Measurements from ENCODE around the gene APC2.

APC2 gene

GRCh38 chr19:1445185-1445931 lies 4.6 kb upstream of the APC2 start:
- in situ Hi-C loops (cut with HindIII; ENCODE audit: low sequenced_read_pairs), result no loop called here

GRCh38 chr19:1445932-1446712 lies 3.8 kb upstream of the APC2 start:
- in situ Hi-C loops (cut with HindIII; ENCODE audit: low sequenced_read_pairs), result no loop called here

- in situ Hi-C loops (cut with HindIII; ENCODE audit: low sequenced_read_pairs), result no loop called here
Observed at GRCh38 chr19:1446713-1447481, 3.0 kb upstream of the APC2 start.

GRCh38 chr19:1447504-1447903 lies 2.4 kb upstream of the APC2 start:
- in situ Hi-C loops (cut with HindIII; ENCODE audit: low sequenced_read_pairs), result no loop called here

GRCh38 chr19:1447944-1448343 lies 2.0 kb upstream of the APC2 start:
- in situ Hi-C loops (cut with HindIII; ENCODE audit: low sequenced_read_pairs), result no loop called here

- in situ Hi-C loops (cut with HindIII; ENCODE audit: low sequenced_read_pairs), result no loop called here
Observed at GRCh38 chr19:1450735-1451731, 1.1 kb downstream of the APC2 start.

- in situ Hi-C loops (cut with HindIII; ENCODE audit: low sequenced_read_pairs), result no loop called here
Observed at GRCh38 chr19:1451916-1452801, 2.2 kb downstream of the APC2 start.

- in situ Hi-C loops (cut with HindIII; ENCODE audit: low sequenced_read_pairs), result no loop called here
Observed at GRCh38 chr19:1452802-1453524, 3.0 kb downstream of the APC2 start.

GRCh38 chr19:1453525-1454364 lies 3.8 kb downstream of the APC2 start:
- in situ Hi-C loops (cut with HindIII; ENCODE audit: low sequenced_read_pairs), result no loop called here

GRCh38 chr19:1455002-1455335 lies 5.0 kb downstream of the APC2 start:
- in situ Hi-C loops (cut with HindIII; ENCODE audit: low sequenced_read_pairs), result no loop called here

- in situ Hi-C loops (cut with HindIII; ENCODE audit: low sequenced_read_pairs), result no loop called here
Observed at GRCh38 chr19:1455336-1456120, 5.6 kb downstream of the APC2 start.

GRCh38 chr19:1456121-1456900 lies 6.4 kb downstream of the APC2 start:
- in situ Hi-C loops (cut with HindIII; ENCODE audit: low sequenced_read_pairs), result no loop called here

GRCh38 chr19:1457031-1457739 lies 7.3 kb downstream of the APC2 start:
- in situ Hi-C loops (cut with HindIII; ENCODE audit: low sequenced_read_pairs), result no loop called here

GRCh38 chr19:1457892-1458291 lies 8.0 kb downstream of the APC2 start:
- in situ Hi-C loops (cut with HindIII; ENCODE audit: low sequenced_read_pairs), result no loop called here

GRCh38 chr19:1459479-1459878 lies 9.6 kb downstream of the APC2 start:
- in situ Hi-C loops (cut with HindIII; ENCODE audit: low sequenced_read_pairs), result no loop called here

Measured in DLD1 (cell line).